Colon (tissue), 2 donors: ENCODE results near the gene PET117.
"Not testable (repeated sequence)": the region's sequence is repeated elsewhere in the genome, so short reads cannot be mapped to it uniquely, and the experiment has no call there.

Experiments used
- FAIRE-seq: peaks from 2 replicates; lab custom pipeline; 2012; peaks lifted over from hg19 to GRCh38; lab: Jason Lieb, UNC
- donor health status: control.
- donor health status: control.

PET117 gene

DNA sequence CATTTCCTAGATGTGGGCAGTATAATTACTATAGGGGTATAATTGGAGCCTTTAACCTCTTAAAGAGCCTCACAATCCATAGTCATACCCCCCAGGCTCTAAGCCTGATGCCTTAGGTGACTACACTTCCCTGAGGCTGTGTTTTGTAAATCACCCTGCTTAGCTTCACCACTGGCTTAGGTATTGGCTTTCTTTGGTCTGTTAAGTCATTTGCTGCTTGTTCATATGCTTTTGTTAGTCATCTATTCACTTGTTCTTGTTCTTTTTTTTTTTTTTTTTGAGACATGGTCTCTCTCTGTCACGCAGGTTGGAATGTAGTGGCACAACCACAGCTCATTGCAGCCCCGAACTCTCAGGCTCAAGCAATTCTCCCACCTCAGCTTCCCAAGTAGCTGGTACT, 26.7 kb downstream of the PET117 start:
- no peak for FAIRE-seq

DNA sequence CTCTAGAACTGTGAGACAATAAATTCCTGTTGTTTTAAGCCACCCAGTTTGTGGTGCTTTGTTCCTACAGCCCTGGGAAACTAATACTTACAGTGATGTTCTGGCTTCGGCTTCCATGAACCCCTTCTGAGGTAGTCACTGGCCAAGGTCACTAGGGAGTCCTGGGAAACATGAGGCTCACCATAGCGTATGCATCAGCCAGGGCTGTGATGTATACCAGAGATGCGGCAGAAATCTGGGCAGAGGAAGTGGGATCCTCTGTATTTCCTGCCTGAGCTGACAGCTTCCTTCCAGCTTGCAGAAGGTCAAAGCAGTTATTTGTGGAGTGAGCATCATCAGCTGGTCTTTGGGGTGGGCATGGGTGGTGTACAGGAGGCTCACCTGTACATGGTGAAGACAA, 27.9 kb downstream of the PET117 start:
- FAIRE-seq: no peak

GRCh38 chr20:18166241-18166881, 28.7 kb downstream of the PET117 start:
- no peak for FAIRE-seq

DNA sequence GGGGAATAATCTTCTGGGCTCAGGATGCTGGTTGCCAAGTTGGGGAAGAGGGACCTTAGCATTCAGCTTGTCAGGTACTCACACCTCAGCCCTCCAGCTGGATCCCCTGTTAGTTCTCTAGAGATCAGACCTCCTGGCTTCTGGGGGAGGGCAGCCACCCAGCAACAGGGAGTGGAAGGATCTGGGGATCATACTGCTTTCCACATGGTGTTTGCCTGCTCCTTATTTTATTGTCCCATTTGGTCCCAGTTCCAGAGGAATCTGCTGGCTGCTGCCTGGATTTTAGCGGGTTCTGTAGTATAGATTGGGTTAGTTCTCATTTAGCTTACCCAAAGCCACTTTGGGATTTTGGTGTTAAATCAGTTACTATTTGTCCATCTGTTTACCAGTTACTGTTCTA, 29.3 kb downstream of the PET117 start:
- no peak for FAIRE-seq

- no peak for FAIRE-seq
These were observed 34.7 kb downstream of the PET117 start for GRCh38 chr20:18172379-18172778.

DNA sequence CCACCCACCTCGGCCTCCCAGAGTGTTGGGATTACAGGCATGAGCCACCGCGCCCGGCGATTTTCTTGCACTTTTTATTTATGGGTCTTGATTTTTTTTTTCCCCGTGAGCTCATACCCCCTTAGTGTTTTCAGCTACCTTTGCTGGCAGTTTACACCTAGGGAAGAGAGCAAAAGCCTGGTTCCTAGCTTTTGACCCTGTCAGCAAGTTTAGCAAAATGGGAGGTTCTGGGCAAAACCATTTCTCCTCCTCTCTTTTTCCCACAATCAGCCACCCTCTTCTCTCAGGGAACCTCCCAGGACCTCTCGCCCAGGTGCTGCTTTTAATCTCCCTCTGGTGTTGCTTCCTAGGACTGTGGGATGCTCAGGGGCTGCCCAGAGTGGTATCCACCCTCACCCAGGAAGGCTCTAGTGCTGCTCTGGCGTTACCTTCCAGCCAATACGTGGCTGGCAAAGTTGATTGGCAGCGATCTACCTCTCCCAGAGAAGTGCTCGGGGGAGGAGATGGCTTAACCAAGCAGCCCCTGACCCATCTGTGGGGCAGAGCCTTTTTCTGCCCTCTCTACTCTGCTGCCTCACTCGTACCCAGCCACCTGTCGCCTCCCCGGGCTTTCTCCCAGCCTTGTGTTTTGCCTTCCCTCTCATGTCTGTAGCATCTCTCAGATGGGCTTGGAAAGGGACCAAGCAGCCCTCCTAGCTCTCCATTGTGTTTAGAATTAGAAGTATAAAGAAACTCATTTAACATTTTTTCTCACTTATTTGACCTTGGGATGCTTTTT, 37.4 kb downstream of the PET117 start:
- no peak for FAIRE-seq

GRCh38 chr20:18176318-18176785, 38.7 kb downstream of the PET117 start:
- FAIRE-seq: no peak

- not testable (repeated sequence) for FAIRE-seq
These were observed 42.7 kb downstream of the PET117 start for GRCh38 chr20:18180366-18180765.

GRCh38 chr20:18180815-18181214, 43.2 kb downstream of the PET117 start:
- FAIRE-seq: no peak

- FAIRE-seq: no peak
These were observed 49.4 kb downstream of the PET117 start for GRCh38 chr20:18187020-18187419.

- FAIRE-seq: no peak
These were observed 50.8 kb downstream of the PET117 start for GRCh38 chr20:18188434-18188833.

GRCh38 chr20:18190338-18191233, 52.9 kb downstream of the PET117 start:
- FAIRE-seq: no peak

GRCh38 chr20:18191306-18191705, 53.6 kb downstream of the PET117 start:
- FAIRE-seq: no peak
